HUES6 (cell line): ENCODE results near the gene ERGIC1.

Experiments used
- H3K27ac ChIP-seq: 2 replicates; pipeline ENCODE4 v1.7.0; 2013; ENCODE audit warnings: low read depth, mild to moderate bottlenecking, low read length, inconsistent platforms
- H3K27me3 ChIP-seq: 2 replicates; pipeline ENCODE4 v1.6.1; 2013; ENCODE audit warnings: low read length; ENCODE audit not compliant: control insufficient read depth, insufficient read depth
- H3K36me3 ChIP-seq: 2 replicates; pipeline ENCODE4 v1.6.1; 2013; ENCODE audit warnings: low read length; ENCODE audit not compliant: control insufficient read depth, insufficient read depth
- H3K4me1 ChIP-seq: 2 replicates; pipeline ENCODE4 v1.6.1; 2013; ENCODE audit warnings: low read length; ENCODE audit not compliant: control insufficient read depth, insufficient read depth
- H3K4me3 ChIP-seq: 2 replicates; pipeline ENCODE4 v1.5.1; 2013; ENCODE audit warnings: low read depth, low read length
- H3K9ac ChIP-seq: one replicate; pipeline ENCODE4 v1.6.1; 2013; ENCODE audit warnings: mild to moderate bottlenecking, low read length
- H3K9me3 ChIP-seq: 2 replicates; pipeline ENCODE4 v1.6.1; 2013; ENCODE audit warnings: low read depth, low read length; ENCODE audit not compliant: control insufficient read depth, insufficient read depth

The ERGIC1 gene

GRCh38 chr5:172832383-172833315, 1.4 kb upstream of the ERGIC1 start:
- Histone ChIP-seq H3K9me3 (no peaks in the 10 kb centered on the region), H3K4me3 (peak overlapping the region; percentile 97; the same call in 1 of the 2 replicates), H3K9ac (no peak overlapping the region), H3K27me3 (no peaks in the 10 kb centered on the region), H3K27ac (no peak overlapping the region; the same call in 1 of the 2 replicates), H3K36me3 (peaks cover 13% of the 10 kb centered on the region), H3K4me1 (peaks cover 39% of the 10 kb centered on the region)

GRCh38 chr5:172833372-172833685, 722 bp upstream of the ERGIC1 start:
- peaks cover 32% of the 10 kb centered on the region for H3K4me1 ChIP-seq
- H3K9me3 ChIP-seq, result no peaks in the 10 kb centered on the region
- no peaks in the 10 kb centered on the region for H3K27me3 ChIP-seq
- H3K36me3 ChIP-seq, result peaks cover 13% of the 10 kb centered on the region
- peak overlapping the region; percentile 20; the same call in 1 of the 2 replicates for H3K27ac ChIP-seq
- peak overlapping the region; percentile 63 for H3K9ac ChIP-seq
- peak overlapping the region; percentile 97 for H3K4me3 ChIP-seq

GRCh38 chr5:172834415-172835289, 601 bp downstream of the ERGIC1 start:
- Histone ChIP-seq H3K36me3 (peaks cover 17% of the 10 kb centered on the region), H3K4me1 (peaks cover 24% of the 10 kb centered on the region), H3K27ac (peak overlapping the region; percentile 64; the same call in 1 of the 2 replicates), H3K4me3 (peak overlapping the region; percentile 97), H3K9me3 (no peaks in the 10 kb centered on the region), H3K27me3 (no peaks in the 10 kb centered on the region), H3K9ac (peak overlapping the region; percentile 74)

GRCh38 chr5:172835290-172835993, 1.4 kb downstream of the ERGIC1 start:
- Histone ChIP-seq H3K9ac (peak overlapping the region; percentile 74), H3K27ac (no peak overlapping the region; the same call in 1 of the 2 replicates), H3K4me1 (peaks cover 24% of the 10 kb centered on the region)

GRCh38 chr5:172835994-172836356, 1.9 kb downstream of the ERGIC1 start:
- Histone ChIP-seq H3K27me3 (no peaks in the 10 kb centered on the region), H3K27ac (no peak overlapping the region), H3K4me1 (peaks cover 24% of the 10 kb centered on the region), H3K36me3 (peaks cover 22% of the 10 kb centered on the region), H3K9me3 (no peaks in the 10 kb centered on the region), H3K4me3 (0 out of 2 replicates have a peak overlapping the region, but pooled peaks have one; percentile 7), H3K9ac (no peak overlapping the region)

More at GRCh38 chr5:172835290-172835993, 1.4 kb downstream of the ERGIC1 start:
- H3K9me3 ChIP-seq, result no peaks in the 10 kb centered on the region
- peaks cover 18% of the 10 kb centered on the region for H3K36me3 ChIP-seq
- H3K27me3 ChIP-seq, result no peaks in the 10 kb centered on the region
- peak overlapping the region; percentile 97 for H3K4me3 ChIP-seq

GRCh38 chr5:172837640-172838039, 3.6 kb downstream of the ERGIC1 start:
- Histone ChIP-seq H3K4me3 (no peak overlapping the region), H3K9me3 (no peaks in the 10 kb centered on the region), H3K27ac (no peak overlapping the region), H3K27me3 (no peaks in the 10 kb centered on the region), H3K4me1 (peaks cover 21% of the 10 kb centered on the region), H3K9ac (no peak overlapping the region), H3K36me3 (peaks cover 28% of the 10 kb centered on the region)

GRCh38 chr5:172838151-172838875, 4.3 kb downstream of the ERGIC1 start:
- Histone ChIP-seq H3K9ac (no peak overlapping the region), H3K36me3 (peaks cover 28% of the 10 kb centered on the region), H3K9me3 (no peaks in the 10 kb centered on the region), H3K27me3 (no peaks in the 10 kb centered on the region), H3K4me1 (peaks cover 15% of the 10 kb centered on the region), H3K4me3 (no peak overlapping the region), H3K27ac (no peak overlapping the region)

- no peaks in the 10 kb centered on the region for H3K9me3 ChIP-seq
- H3K9ac ChIP-seq, result no peak overlapping the region
- peaks cover 31% of the 10 kb centered on the region for H3K36me3 ChIP-seq
- H3K4me3 ChIP-seq, result no peak overlapping the region
- H3K27ac ChIP-seq, result no peak overlapping the region
- H3K27me3 ChIP-seq, result no peaks in the 10 kb centered on the region
- H3K4me1 ChIP-seq, result peaks cover 15% of the 10 kb centered on the region; the same call in 1 of the 2 replicates
Observed at GRCh38 chr5:172839669-172840431, 5.8 kb downstream of the ERGIC1 start.

- H3K9me3 ChIP-seq, result no peaks in the 10 kb centered on the region
- H3K27ac ChIP-seq, result no peak overlapping the region
- no peak overlapping the region for H3K9ac ChIP-seq
- H3K4me1 ChIP-seq, result peaks cover 7% of the 10 kb centered on the region; the same call in 1 of the 2 replicates
- peaks cover 31% of the 10 kb centered on the region for H3K36me3 ChIP-seq
- no peak overlapping the region for H3K4me3 ChIP-seq
- H3K27me3 ChIP-seq, result no peaks in the 10 kb centered on the region
Observed at GRCh38 chr5:172840432-172841154, 6.5 kb downstream of the ERGIC1 start.
